WI38 (cell line): ENCODE data around the gene SPSB2.
"Not testable (repeated sequence)": the region's sequence is repeated elsewhere in the genome, so short reads cannot be mapped to it uniquely, and the experiment has no call there.

ENCODE experiments used
- H3K4me3 ChIP-seq: 2 replicates; pipeline ENCODE4 v1.5.1; 2011; ENCODE audit warnings: low read depth, mild to moderate bottlenecking, control low read depth, low read length
- TF ChIP-seq, protein P1 (sequence below): IDR thresholded peaks from 2 replicates; pipeline ENCODE4 v1.5.1; 2012; ENCODE audit warnings: low read depth, mild to moderate bottlenecking, control low read depth, low read length

Gene SPSB2

DNA sequence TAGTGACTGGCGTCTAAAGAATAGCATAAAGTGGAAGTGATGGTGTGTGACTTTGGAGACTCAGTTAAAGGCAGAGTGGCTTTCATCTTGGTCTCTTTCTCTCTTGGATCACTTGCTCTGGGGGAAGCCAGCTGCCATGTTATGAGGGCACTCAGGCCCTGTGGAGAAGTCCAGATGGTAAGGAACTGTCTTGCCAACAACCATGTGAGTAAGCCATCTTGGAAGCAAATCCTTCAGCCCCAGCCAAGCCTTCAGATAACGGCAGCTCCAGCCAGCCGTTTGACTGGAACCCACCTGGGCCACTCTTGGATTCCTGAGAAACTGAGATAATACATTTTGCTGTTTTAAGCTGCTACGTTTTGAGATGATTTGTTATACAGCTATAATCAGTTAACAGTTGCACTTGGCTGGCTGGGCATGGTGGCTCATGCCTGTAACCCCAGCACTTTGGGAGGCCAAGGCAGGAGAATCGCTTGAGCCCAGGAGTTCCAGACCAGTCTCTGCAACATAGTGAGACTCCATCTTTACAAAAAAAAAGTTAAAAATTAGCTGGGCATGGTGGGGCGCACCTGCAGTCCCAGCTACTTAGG lies 23.8 kb upstream of the SPSB2 start:
- TF ChIP-seq, protein P1, sequence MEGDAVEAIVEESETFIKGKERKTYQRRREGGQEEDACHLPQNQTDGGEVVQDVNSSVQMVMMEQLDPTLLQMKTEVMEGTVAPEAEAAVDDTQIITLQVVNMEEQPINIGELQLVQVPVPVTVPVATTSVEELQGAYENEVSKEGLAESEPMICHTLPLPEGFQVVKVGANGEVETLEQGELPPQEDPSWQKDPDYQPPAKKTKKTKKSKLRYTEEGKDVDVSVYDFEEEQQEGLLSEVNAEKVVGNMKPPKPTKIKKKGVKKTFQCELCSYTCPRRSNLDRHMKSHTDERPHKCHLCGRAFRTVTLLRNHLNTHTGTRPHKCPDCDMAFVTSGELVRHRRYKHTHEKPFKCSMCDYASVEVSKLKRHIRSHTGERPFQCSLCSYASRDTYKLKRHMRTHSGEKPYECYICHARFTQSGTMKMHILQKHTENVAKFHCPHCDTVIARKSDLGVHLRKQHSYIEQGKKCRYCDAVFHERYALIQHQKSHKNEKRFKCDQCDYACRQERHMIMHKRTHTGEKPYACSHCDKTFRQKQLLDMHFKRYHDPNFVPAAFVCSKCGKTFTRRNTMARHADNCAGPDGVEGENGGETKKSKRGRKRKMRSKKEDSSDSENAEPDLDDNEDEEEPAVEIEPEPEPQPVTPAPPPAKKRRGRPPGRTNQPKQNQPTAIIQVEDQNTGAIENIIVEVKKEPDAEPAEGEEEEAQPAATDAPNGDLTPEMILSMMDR, result no peak
- no peak overlapping the region for H3K4me3 ChIP-seq

DNA sequence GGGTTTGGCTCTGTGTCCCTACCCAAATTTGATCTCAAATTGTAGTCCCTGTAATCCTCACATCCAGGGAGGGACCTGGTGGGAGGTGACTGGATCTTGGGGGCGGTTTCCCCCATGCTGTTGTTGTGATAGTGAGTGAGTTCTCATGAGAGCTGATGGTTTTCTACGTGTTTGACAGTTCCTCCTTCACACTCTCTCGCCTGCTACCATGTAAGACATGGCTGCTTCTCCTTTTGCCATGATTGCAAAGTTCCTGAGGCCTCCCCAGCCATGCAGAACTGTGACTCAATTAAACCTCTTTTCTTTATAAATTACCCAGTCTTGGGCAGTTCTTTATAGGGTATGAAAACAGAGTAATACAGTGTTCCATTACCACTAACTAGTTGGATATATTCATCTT lies 21.2 kb upstream of the SPSB2 start:
- no peak overlapping the region for H3K4me3 ChIP-seq
- TF ChIP-seq, protein P1, result no peak

DNA sequence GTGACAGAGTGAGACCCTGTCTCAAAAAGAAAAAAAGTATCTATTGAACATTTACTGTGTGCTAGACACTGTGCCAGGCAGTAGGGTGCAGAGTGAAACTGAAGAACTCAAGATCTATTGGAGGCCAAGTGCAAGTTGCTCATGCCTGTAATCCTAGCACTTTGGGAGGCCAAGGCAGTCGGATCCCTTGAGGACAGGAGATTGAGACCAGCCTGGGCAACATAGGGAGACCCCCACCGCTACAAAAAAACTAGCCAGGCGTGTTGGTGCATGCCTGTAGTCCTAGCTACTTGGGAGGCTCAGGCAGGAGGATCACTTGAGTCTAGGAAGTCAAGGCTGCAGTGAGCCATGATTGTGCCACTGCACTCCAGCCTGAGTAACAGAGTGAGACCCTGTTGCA lies 19.6 kb upstream of the SPSB2 start:
- not testable (repeated sequence) for H3K4me3 ChIP-seq

DNA sequence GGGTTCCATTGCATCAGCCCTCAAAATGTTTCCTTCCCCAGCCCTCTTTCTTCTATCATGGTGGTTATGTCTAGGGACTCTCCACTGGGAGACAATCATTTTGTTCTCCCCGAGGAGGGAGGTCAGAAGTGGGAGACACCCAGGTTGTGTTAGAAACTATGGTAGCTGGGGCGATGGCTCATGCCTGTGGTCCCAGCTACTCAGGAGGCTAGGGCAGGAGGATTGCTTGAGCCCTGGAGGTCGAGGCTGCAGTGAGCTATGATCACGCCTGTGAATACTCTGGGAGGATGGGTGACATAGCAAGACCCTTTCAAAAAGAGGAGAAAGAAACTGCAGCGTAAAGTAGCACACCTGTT lies 18.5 kb upstream of the SPSB2 start:
- TF ChIP-seq, protein P1, result no peak
- H3K4me3 ChIP-seq, result peak overlapping the region; percentile 44

DNA sequence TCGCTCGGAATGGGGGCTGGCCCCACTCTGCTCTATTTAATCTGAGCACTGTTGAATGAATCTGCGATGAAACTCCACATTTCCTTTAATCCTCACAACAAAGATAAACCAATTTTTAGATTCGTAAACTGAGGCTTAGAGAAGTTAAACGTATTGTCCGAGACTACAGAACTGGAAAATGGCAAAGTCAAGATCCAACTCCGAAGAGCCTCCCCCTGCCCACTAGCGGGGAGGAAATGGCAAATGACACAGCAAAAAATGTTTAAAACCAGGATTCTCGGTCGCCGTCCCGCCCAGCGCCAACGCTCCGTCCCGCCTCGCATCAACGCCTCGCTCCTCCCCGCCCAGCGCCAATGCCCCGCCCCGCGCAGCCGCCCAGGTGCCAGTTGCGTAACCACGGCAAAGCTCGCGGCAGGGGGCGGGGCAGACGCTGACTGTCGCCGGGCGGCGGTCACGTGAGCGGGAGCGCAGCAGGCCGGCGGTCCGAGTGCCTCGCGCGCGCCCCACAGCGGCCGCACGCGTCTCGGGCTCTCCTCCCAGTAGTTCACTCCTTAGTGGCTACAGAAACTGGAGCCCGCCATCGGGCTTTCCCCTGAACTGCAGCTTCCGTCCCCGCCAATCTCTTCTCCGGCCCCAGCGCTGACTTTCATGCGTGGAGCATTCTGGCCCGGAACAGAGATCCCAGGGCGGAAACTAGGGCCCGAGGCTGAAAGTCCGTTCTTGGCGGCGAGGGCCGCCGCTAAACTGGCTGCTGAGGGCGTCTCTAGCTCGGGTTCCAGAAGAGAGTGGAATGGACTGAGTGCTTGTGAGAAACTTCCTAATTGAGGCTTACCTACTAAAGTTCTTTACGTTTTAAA lies 17.9 kb upstream of the SPSB2 start:
- H3K4me3 ChIP-seq, result peak overlapping the region; percentile 44
- TF ChIP-seq, protein P1, result peak; percentile 58

DNA sequence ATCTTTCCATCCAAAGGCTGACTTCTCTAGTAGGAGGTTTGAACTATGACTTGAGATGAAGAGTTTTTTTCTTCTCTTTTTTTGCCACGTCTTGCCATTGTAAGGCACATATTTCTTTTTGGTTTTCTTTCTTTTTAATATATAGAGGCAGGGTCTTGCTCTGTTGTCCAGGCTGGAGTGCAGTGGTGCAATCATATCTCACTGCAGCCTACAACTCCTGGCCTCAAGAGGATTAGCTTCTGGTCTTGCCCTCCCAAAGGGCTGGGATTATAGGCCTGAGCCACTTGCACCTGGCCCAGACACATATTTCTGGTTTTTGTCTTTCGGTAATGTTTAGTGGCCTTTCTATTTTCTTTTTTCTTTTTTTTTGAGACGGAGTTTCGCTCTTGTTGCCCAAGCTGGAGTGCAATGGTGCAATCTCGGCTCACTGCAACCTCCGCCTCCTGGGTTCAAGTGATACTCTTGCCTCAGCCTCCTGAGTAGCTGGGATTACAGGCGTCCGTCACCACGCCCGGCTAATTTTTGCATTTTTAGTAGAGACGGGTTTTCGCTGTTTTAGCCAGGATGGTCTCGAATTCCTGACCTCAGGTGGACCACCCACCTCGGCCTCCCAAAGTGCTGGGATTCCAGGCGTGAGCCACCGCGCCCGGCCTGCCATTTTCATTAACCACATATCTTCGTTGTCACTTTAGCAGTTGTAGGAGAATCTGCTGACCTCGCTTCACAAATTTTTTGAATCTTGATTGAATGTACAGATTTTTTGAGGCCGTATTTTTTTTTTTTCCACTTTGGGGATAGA lies 16.9 kb upstream of the SPSB2 start:
- not testable (repeated sequence) for H3K4me3 ChIP-seq

DNA sequence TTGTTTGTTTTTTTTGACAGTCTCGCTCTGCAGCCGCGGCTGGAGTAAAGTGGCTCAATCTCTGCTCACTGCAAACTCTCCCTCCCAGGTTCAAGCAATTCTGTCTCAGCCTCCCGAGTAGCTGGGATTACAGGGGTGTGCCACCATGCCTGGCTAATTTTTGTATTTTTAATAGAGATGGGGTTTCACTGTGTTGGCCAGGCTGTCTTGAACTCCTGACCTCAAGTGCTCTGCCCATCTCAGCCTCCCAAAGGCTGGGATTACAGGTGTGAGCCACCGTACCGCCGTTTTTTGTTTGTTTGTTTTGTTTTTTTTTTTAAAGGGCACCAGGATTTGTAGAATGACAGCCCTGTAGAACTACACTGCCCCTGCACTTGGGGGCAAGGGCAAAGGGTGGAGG lies 15.7 kb upstream of the SPSB2 start:
- H3K4me3 ChIP-seq, result not testable (repeated sequence)

GRCh38 chr12:6888360-6888759 lies 15.3 kb upstream of the SPSB2 start:
- H3K4me3 ChIP-seq, result no peak overlapping the region
- TF ChIP-seq, protein P1, result no peak
